T-helper 2 cell treated with Interferon-gamma antibody and Interleukin-4, amounts not matched to agents 100 ng/mL and 5 ng/mL, for 36 hours (primary cell): ENCODE data around the gene RPS10. TPM values are rescaled to one million over a fixed set of nuclear protein-coding genes. Genes with fewer than 3 reads are reported as not detected.
"Not testable (repeated sequence)": the region's sequence is repeated elsewhere in the genome, so short reads cannot be mapped to it uniquely, and the experiment has no call there.

Experiments used
- intact Hi-C: fragments of 100-400 bp; cut with micrococcal nuclease; formaldehyde crosslinking; loops from one replicate; pipeline ENCODE4 v1.15.1; 2023
- total RNA-seq: library from RNA; stranded (reverse); gene quantifications from 2 replicates; pipeline ENCODE4 v1.2.3, GENCODE V29; 2022

The RPS10 gene
- total RNA-seq, 1 donor from 2014 or later = 1,512 TPM

DNA sequence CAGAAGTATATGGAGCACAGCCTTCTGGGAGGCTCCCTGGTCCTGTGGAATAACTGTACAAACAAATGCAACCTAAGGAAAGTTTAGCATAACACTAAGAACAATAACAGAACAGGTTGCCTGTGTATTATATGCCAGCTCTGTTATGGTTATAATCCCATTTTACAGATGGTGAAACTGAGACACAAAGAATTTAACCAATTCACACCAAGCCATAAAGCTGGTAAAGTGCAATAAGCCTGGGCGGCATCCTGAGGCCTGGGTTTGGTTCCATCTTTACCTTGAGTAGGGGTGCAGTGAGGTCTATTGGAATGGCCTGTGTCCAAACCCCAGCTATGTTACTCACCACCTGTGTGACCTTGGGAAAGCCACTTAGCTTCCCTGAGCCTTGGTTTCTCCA lies 25.3 kb upstream of the RPS10 start:
- intact Hi-C loops = no loop called here

GRCh38 chr6:34447910-34448309 lies 22.0 kb upstream of the RPS10 start:
- intact Hi-C loops = no loop called here

DNA sequence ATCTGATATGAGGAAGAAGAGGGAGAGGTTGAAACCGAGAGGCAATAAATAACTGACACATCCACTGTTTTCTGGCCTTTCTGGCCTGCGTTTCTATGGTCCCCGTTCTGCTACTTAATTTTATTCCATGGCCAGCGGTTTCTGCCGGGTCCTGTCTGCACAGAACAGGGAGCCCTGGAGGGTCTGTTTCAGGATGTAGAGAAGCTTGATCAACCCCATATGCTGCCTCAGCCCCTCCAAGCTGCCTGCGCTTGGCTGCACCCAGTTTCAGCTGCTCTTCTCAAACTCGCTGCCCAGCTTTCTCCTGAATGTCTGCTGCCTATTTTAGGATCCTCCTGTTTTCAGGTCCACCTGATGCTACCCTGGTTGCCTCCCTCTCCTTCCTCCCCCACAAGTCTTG lies 21.5 kb upstream of the RPS10 start:
- intact Hi-C loops = no loop called here

- intact Hi-C loops = no loop called here
Measured at GRCh38 chr6:34445313-34445860, 19.5 kb upstream of the RPS10 start.

GRCh38 chr6:34441526-34441925 lies 15.7 kb upstream of the RPS10 start:
- intact Hi-C loops = no loop called here

DNA sequence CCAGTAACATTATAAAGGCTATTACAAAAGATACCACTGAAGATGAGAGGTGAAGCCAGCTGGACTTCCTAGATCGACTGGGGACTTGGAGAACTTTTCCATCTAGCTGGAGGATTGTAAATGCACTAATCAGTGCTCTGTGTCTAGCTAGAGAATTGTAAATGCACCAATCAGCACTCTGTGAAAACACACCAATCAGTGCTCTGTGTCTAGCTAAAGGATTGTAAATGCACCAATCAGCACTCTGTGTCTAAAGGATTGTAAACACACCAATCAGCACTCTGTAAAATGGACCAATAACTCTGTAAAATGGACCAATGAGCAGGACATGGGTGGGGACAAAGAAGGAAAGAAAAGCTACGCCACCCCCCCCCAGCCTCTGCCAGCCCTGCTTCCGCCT lies 13.6 kb upstream of the RPS10 start:
- intact Hi-C loops = no loop called here

- intact Hi-C loops = no loop called here
Measured at GRCh38 chr6:34438705-34439104, 12.8 kb upstream of the RPS10 start.

GRCh38 chr6:34437644-34437970 lies 11.7 kb upstream of the RPS10 start:
- intact Hi-C loops = no loop called here

GRCh38 chr6:34436803-34437643 lies 11.2 kb upstream of the RPS10 start:
- intact Hi-C loops = no loop called here

- intact Hi-C loops = no loop called here
Measured at GRCh38 chr6:34435916-34436315, 10.0 kb upstream of the RPS10 start.

DNA sequence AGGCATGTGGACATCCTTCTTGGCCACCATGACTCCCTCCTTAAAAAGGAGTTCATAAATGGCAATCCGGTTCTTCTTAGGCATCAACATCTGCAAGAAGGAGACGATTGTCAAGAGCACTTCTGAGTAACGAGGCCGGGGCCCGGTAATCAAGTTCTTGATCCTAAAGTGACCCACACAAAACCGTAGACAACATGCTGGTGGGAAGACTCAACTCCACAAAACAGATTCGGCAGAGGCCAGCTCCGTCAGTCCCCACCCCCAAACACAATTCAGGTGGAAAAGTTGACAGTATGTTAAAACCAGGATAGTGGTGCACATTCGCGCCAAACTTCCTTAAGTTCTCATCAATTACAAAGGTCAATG lies 754 bp downstream of the RPS10 start:
- intact Hi-C loops = loop anchor here (2.0 to 10.0 kb wide), 2 partner anchors 32 to 270 kb away; partner anchors contain the start of genes ILRUN and NUDT3

DNA sequence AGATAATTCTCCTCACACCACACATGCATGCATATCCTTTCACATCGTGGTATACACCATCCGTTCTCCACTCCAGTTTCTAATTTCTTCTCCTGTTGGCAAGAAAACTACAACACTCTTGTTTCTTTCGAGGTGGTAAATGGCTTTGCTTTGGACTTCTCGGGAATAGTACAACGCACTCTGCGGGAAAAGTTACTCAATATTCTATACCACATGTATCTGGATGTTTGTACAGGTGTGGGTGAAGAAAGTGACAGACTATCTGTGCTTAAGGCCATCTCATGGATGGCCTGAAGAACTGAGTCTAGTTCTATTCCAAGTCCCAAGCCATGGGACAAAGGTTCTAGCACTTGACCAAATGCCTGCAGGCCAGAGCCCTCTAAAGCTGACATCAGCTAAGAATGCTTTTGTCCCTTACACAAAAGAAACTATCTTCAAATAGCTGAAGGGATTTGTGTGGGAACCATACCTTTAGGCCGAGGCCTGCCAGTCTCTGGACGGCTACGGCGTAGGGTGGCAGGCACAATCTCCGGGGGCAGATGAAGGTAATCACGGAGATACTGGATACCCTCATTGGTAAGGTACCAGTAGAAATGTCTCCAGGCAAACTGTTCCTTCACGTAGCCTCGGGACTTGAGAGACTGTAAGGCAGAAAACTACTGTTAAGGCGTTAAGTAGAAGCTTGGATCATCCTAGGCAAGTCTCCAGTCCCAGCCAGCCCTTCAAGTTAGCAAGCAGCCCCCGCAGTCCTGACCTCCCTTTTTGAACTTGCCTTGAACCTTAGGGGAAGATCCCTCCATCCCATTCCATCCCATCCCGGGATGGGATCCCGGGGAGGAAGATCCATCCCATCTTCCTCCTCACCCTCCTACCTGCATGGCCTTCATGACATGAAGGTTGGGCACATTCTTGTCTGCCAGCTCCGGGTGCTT lies 1.4 kb downstream of the RPS10 start:
- intact Hi-C loops = loop anchor here (2.0 to 10.0 kb wide), 2 partner anchors 32 to 270 kb away; partner anchors contain the start of genes ILRUN and NUDT3

GRCh38 chr6:34423254-34423653 lies 2.6 kb downstream of the RPS10 start:
- intact Hi-C loops = loop anchor here (10.0 kb wide), 1 partner anchor 272 kb away; the partner anchor contains the start of gene ILRUN

GRCh38 chr6:34418367-34418766 lies 7.5 kb downstream of the RPS10 start:
- intact Hi-C loops = no loop called here

DNA sequence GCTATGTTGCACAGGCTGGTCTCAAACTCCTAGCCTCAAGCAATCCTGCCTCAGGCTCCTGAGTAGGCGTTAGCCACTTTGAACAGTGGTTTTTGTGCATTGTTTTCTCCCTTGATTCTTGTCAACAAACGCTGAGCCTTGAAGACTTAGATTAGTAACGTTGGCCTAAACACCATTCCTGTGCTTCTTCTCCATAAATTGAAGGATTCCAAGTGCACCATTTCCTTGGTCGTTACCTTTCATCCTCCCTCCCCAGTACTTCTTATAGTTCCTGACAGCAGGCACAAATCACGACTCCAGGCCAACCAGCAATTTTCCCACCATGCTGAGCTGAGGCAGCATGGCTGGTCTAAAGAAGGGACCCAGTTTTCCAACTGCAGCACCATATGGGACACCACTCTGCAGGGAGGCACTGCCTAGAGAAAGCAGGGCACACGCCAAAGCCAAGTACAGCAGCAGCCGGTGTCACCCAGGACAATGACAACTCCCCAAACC lies 8.9 kb downstream of the RPS10 start:
- intact Hi-C loops = no loop called here

DNA sequence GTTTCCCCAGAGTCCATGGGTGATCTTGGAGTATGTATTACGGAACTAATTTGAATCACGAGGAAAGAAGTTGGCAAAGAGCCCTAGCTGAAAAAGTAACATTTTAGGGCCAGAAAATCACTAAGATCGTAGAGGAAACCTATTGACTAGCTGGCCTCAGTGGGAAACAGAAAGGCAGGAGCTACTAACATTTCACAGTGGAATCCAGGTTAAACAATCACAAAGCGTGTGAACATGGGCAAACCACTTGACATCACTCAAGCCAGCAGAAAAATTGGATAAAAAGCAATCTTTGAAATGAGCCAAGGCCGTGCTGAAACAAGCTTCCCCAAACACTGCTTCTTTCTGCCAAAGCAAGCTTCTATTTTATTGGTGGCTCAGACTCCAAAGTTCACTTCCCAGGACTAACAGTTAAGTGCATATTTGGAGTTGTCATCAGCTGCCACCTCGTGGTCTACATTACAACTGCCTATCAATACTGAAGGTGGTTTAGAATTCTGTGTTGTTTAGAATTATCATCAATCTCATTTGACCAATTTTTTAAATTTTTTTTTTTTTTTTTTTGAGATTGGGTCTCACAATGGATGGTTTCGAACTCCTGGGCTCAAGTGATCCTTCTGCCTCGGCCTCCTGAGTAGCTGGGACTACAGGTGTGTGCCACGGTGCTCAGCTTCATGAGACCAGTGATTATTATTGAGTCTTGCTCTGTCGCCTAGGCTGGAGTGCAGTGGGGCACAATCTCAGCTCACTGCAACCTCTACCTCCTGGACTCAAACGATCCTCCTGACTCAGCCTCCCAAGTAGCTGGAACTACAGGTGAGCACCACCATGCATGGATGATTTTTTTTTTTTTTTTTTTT lies 10.6 kb downstream of the RPS10 start:
- intact Hi-C loops = loop anchor here (1.0 kb wide), 3 partner anchors 166 to 252 kb away; partner anchors contain the start of gene SMIM29

DNA sequence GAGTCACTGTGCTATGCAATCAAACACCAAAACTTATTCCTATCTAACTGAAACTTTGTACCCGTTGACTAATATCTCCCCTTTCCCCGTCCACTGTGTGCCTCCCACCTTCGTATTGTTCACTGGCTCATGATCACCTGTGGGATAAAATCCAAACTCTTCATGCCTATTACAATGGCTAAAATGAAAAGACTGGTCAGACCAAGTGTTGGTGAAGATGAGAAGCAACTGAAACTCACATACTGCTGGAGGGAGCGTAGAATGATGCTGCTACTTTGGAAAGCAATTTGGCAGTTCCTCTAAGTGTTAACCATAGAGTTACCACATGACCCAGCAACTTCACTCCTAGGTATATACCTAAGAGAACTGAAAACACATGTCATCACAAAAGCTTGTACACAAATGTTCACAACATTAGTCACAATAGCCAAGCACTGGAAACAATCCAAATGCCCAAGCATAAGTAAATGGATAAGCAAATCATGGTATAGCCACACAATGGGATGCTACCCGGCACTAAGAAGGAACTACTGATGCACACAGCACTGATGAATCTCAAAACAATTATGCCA lies 13.1 kb downstream of the RPS10 start:
- intact Hi-C loops = no loop called here

GRCh38 chr6:34412016-34412415 lies 13.9 kb downstream of the RPS10 start:
- intact Hi-C loops = no loop called here

DNA sequence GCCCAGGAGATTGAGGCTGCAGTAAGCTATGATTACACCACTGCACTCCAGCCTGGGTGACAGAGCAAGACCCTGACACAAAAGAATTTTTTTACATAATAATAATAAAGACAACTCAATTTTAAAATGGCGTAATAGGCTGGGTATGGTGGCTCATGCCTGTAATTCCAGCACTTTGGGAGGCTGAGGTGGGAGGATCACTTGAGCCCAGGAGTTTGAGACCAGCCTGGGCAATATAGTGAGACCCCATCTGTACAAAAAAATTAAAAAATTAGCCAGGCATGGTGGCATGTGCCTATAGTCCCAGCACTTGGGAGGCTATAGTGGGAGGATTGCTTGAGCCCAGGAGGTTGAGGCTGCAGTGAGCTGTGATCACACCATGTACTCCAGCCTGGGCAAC lies 18.0 kb downstream of the RPS10 start:
- intact Hi-C loops = not testable (repeated sequence)

GRCh38 chr6:34396518-34396917 lies 29.4 kb downstream of the RPS10 start:
- intact Hi-C loops = no loop called here
